Ishikawa (cell line): Measurements from ENCODE around the gene GLIS2.

Source experiments
- CEBPB ChIP-seq: IDR thresholded peaks from 2 replicates; pipeline ENCODE4 v1.6.1; 2012
- CREB1 ChIP-seq: IDR thresholded peaks from 2 replicates; pipeline ENCODE4 v1.6.1; 2012; ENCODE audit warnings: low read depth
- EGR1 ChIP-seq: IDR thresholded peaks from 2 replicates; pipeline ENCODE4 v1.6.1; 2012
- EP300 ChIP-seq: IDR thresholded peaks from 2 replicates; pipeline ENCODE4 v1.6.1; 2012; ENCODE audit warnings: borderline replicate concordance
- FOXM1 ChIP-seq: IDR thresholded peaks from 2 replicates; pipeline ENCODE4 v1.6.1; 2012; ENCODE audit warnings: low read depth, borderline replicate concordance
- NFIC ChIP-seq: IDR thresholded peaks from 2 replicates; pipeline ENCODE4 v1.6.1; 2012
- RAD21 ChIP-seq: IDR thresholded peaks from 2 replicates; pipeline ENCODE4 v1.6.1; 2012; ENCODE audit warnings: low read depth
- TAF1 ChIP-seq: IDR thresholded peaks from 2 replicates; pipeline ENCODE4 v1.6.1; 2012; ENCODE audit warnings: low read depth, mild to moderate bottlenecking
- TCF12 ChIP-seq: IDR thresholded peaks from 2 replicates; pipeline ENCODE4 v1.6.1; 2012; ENCODE audit warnings: low read depth
- TEAD4 ChIP-seq: IDR thresholded peaks from 2 replicates; pipeline ENCODE4 v1.6.1; 2012
- USF1 ChIP-seq: IDR thresholded peaks from 2 replicates; pipeline ENCODE4 v1.6.1; 2012
- YY1 ChIP-seq: IDR thresholded peaks from 2 replicates; pipeline ENCODE4 v1.6.1; 2012; ENCODE audit warnings: low read depth
- ZBTB7A ChIP-seq: IDR thresholded peaks from 2 replicates; pipeline ENCODE4 v1.6.1; 2012; ENCODE audit warnings: low read depth
- TF ChIP-seq, protein P1 (sequence below): IDR thresholded peaks from 2 replicates; pipeline ENCODE4 v1.6.1; 2012
- TF ChIP-seq, protein P2 (sequence below): IDR thresholded peaks from 2 replicates; pipeline ENCODE4 v1.6.1; 2012; ENCODE audit warnings: low read depth, mild to moderate bottlenecking

Gene GLIS2

GRCh38 chr16:4372001-4372577 is 56.2 kb downstream of the GLIS2 start:
- TF ChIP-seq YY1 (no peak), CREB1 (no peak)
- TF ChIP-seq, protein P1, sequence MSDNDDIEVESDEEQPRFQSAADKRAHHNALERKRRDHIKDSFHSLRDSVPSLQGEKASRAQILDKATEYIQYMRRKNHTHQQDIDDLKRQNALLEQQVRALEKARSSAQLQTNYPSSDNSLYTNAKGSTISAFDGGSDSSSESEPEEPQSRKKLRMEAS, result peak; percentile 17; the same call in 1 of the 2 replicates

GRCh38 chr16:4372578-4373355 is 56.9 kb downstream of the GLIS2 start:
- TF ChIP-seq FOXM1, result no peak
- peak; percentile 58; the same call in 1 of the 2 replicates for TF ChIP-seq CEBPB
- no peak for TF ChIP-seq USF1
- no peak for TF ChIP-seq RAD21
- 0 out of 2 replicates have a peak, but pooled peaks have one; percentile 9 for TF ChIP-seq TAF1
- TF ChIP-seq, protein P1, result 0 out of 2 replicates have a peak, but pooled peaks have one; percentile 0

DNA sequence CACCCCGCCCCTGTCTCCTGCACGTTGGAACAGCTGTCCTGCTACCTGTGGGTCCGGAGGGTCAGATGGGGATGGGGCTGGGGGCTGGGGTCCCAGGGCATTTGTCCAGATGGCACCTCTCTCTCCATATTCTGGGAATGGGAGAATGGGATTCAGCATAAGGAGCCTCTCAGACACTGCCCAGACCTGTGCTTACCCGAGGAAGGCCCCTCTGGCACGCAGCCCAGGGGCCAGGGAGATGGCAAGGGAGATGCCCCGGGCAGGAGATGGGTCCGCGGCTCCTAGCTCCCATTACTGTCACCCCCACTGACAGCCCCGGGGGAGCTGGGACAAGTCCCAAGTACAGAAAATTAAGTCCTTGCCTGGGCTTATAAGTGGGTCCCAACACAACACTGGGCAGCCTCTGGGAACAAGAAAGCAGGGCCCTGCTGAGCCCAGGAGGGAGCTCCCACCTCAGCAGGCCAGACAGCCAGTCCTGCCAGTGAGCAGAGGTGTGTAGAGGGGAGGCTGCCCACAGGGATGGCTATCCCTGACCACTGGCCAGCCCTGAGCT is 57.6 kb downstream of the GLIS2 start:
- TF ChIP-seq, protein P2, sequence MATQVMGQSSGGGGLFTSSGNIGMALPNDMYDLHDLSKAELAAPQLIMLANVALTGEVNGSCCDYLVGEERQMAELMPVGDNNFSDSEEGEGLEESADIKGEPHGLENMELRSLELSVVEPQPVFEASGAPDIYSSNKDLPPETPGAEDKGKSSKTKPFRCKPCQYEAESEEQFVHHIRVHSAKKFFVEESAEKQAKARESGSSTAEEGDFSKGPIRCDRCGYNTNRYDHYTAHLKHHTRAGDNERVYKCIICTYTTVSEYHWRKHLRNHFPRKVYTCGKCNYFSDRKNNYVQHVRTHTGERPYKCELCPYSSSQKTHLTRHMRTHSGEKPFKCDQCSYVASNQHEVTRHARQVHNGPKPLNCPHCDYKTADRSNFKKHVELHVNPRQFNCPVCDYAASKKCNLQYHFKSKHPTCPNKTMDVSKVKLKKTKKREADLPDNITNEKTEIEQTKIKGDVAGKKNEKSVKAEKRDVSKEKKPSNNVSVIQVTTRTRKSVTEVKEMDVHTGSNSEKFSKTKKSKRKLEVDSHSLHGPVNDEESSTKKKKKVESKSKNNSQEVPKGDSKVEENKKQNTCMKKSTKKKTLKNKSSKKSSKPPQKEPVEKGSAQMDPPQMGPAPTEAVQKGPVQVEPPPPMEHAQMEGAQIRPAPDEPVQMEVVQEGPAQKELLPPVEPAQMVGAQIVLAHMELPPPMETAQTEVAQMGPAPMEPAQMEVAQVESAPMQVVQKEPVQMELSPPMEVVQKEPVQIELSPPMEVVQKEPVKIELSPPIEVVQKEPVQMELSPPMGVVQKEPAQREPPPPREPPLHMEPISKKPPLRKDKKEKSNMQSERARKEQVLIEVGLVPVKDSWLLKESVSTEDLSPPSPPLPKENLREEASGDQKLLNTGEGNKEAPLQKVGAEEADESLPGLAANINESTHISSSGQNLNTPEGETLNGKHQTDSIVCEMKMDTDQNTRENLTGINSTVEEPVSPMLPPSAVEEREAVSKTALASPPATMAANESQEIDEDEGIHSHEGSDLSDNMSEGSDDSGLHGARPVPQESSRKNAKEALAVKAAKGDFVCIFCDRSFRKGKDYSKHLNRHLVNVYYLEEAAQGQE, result no peak
- TF ChIP-seq NFIC, result peak; percentile 36; the same call in 1 of the 2 replicates

DNA sequence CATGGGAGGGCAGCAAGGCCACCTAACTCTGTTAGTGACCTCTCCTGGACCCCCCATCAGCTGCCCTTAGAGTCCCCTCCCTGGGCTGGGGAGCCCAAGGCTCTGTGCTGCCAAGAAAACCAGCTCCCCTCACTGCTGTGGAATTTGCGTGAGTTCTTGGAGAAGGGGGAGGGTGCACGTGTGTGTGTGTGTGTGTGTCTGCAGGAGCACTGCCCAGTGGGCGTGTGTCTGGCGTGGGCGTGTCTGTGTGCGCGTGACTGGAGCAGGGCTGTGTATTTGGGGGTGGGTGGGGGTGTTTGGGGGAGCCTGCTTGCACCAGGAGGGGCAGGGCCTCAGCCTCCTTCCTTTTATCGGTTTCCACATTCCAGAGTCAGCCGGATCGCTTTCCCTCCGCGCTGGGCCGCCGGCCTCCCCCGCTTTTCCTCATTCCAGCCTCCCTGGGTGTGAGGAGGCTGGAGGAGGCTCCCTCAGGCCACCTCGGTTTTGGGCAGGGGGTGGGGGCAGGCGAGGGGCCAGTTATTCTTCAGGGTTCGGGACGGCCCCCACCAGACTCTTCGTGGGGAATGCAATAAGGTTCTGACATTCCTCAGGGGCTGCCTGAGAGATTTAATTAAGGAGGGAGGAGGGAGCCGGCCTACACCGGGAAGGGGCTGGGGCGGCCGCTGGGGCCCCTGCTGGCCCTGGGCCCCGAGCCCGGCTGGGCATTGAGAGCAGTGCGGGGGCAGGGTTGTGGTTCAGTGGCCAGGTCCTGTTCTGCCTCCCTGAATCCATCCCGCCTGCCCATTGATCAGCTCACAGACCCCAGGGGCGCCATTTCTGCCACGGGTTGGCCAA is 58.3 kb downstream of the GLIS2 start:
- TF ChIP-seq EP300 (peak; percentile 32; the same call in 1 of the 2 replicates), ZBTB7A (no peak), FOXM1 (peak; percentile 25; the same call in 1 of the 2 replicates), NFIC (peak; percentile 75), EGR1 (peak; percentile 77), TEAD4 (peak; percentile 77), CREB1 (no peak), USF1 (peak; percentile 46), RAD21 (no peak), TCF12 (peak; percentile 15; the same call in 1 of the 2 replicates)
- TF ChIP-seq, protein P1, result peak; percentile 77
- TF ChIP-seq, protein P2, result no peak

DNA sequence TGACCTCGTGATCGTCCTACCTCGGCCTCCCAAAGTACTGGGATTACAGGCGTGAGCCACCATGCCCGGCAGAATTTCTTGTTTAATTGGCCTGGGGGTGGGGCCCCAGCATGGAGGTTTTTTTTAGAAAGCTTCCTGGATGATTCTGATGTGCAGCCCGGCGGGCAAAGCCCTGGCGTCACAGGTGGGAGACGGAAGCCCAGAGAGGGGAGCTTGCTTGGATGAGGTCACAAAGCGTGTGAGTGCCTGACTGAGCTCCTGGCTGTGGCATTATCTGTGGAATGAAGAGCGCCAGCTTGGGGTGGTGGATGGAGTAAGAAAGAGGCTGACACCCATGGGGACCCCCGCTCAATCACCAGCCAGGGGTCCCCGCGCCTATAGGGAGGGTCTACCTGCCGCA is 59.9 kb downstream of the GLIS2 start:
- TF ChIP-seq ZBTB7A (no peak), EP300 (no peak), RAD21 (no peak)
- TF ChIP-seq, protein P2, result no peak
